Mammary epithelial cell (primary cell): ENCODE measurements around the gene PTRH1.

Source experiments
- EZH2 ChIP-seq: IDR thresholded peaks from 2 replicates; pipeline ENCODE4 v1.6.1; 2012; ENCODE audit warnings: low read length, inconsistent platforms, borderline replicate concordance
- TF ChIP-seq, protein P1 (sequence below), 2 donors: IDR thresholded peaks in 1 of 2; conservative IDR thresholded peaks in 1 of 2; 2 replicates each; pipeline ENCODE4 v1.5.1; 2011 to 2012; ENCODE audit warnings: inconsistent platforms in 2 of 2, low read length in 2 of 2, mild to moderate bottlenecking in 2 of 2, control low read depth in 1 of 2, low read depth in 1 of 2; ENCODE audit not compliant: insufficient read depth in 1 of 2; ENCODE audit errors: extremely low read depth in 1 of 2

DNA sequence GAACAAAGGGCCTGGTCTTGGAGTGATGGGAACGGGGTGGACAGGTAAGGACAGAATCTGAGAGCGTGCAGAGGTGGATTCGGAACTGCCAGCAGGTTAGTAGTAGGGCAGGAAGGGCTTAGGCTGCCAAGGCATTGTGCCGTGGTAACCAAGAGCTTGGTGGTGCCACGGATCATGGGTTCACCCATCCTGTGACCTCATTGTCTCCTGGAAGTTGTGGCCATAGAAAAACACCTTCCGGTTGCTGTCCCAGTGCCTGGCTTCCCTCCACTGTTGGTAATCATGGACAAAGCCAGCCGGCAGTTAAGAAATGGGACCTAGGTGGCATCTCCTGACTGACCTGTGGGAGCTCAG lies 51.2 kb downstream of the PTRH1 start:
- TF ChIP-seq, protein P1, sequence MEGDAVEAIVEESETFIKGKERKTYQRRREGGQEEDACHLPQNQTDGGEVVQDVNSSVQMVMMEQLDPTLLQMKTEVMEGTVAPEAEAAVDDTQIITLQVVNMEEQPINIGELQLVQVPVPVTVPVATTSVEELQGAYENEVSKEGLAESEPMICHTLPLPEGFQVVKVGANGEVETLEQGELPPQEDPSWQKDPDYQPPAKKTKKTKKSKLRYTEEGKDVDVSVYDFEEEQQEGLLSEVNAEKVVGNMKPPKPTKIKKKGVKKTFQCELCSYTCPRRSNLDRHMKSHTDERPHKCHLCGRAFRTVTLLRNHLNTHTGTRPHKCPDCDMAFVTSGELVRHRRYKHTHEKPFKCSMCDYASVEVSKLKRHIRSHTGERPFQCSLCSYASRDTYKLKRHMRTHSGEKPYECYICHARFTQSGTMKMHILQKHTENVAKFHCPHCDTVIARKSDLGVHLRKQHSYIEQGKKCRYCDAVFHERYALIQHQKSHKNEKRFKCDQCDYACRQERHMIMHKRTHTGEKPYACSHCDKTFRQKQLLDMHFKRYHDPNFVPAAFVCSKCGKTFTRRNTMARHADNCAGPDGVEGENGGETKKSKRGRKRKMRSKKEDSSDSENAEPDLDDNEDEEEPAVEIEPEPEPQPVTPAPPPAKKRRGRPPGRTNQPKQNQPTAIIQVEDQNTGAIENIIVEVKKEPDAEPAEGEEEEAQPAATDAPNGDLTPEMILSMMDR (conservative IDR thresholded peaks at IDR 0.05 in 1 of 2, IDR thresholded peaks at IDR 0.05 in 1 of 2; ENCODE audit: extremely low read depth in 1 of 2, insufficient read depth in 1 of 2, low read depth in 1 of 2, low read length in 2 of 2) = no peak
- no peak for TF ChIP-seq EZH2
